Duodenal mucosa (tissue), 2 donors: ENCODE data around the gene FBXO38.

Experiments used
- H3K27ac ChIP-seq: one replicate; pipeline ENCODE4 v1.7.0; 2013; ENCODE audit warnings: low read depth, low read length
- H3K27me3 ChIP-seq, 2 donors: one replicate each; pipeline ENCODE4 v1.7.0; 2013; ENCODE audit warnings: low read length in 2 of 2, control low read depth in 1 of 2; ENCODE audit not compliant: insufficient read depth in 2 of 2, control insufficient read depth in 1 of 2
- H3K36me3 ChIP-seq, 2 donors: one replicate each; pipeline ENCODE4 v1.7.0; 2013; ENCODE audit warnings: low read length in 2 of 2, control low read depth in 1 of 2; ENCODE audit not compliant: insufficient read depth in 2 of 2, control insufficient read depth in 1 of 2
- H3K4me1 ChIP-seq, 2 donors: one replicate each; pipeline ENCODE4 v1.7.0; 2013; ENCODE audit warnings: low read length in 2 of 2, control low read depth in 1 of 2; ENCODE audit not compliant: insufficient read depth in 2 of 2, control insufficient read depth in 1 of 2
- H3K4me3 ChIP-seq, 2 donors: one replicate each; pipeline ENCODE4 v1.7.0; 2013; ENCODE audit warnings: low read length in 2 of 2, low read depth in 1 of 2
- H3K9ac ChIP-seq, 2 donors: one replicate each; pipeline ENCODE4 v1.7.0; 2013; ENCODE audit warnings: low read length in 2 of 2, low read depth in 1 of 2
- H3K9me3 ChIP-seq, 2 donors: one replicate each; pipeline ENCODE4 v1.7.0; 2013; ENCODE audit warnings: low read length in 2 of 2, control low read depth in 1 of 2; ENCODE audit not compliant: control insufficient read depth in 1 of 2

Gene FBXO38

GRCh38 chr5:148418511-148418910 is 34.8 kb downstream of the FBXO38 start:
- H3K36me3 ChIP-seq, result peaks cover 24 to 73% of the 10 kb centered on the region in 2 donors
- no peak overlapping the region for H3K4me3 ChIP-seq
- no peaks in the 10 kb centered on the region for H3K9me3 ChIP-seq
- no peak overlapping the region for H3K27ac ChIP-seq
- H3K4me1 ChIP-seq, result peaks cover 9 to 14% of the 10 kb centered on the region in 2 donors
- H3K9ac ChIP-seq, result no peak overlapping the region
- H3K27me3 ChIP-seq, result no peaks in the 10 kb centered on the region

GRCh38 chr5:148421661-148422060 is 37.9 kb downstream of the FBXO38 start:
- H3K36me3 ChIP-seq, result peaks cover 38 to 82% of the 10 kb centered on the region in 2 donors

GRCh38 chr5:148425808-148426207 is 42.0 kb downstream of the FBXO38 start:
- Histone ChIP-seq H3K27ac (no peak overlapping the region), H3K4me1 (no peaks in the 10 kb centered on the region), H3K9ac (no peak overlapping the region), H3K36me3 (peaks cover 42 to 65% of the 10 kb centered on the region in 2 donors), H3K27me3 (no peaks in the 10 kb centered on the region), H3K9me3 (no peaks in the 10 kb centered on the region), H3K4me3 (no peak overlapping the region)

More at GRCh38 chr5:148421661-148422060, 37.9 kb downstream of the FBXO38 start:
- no peak overlapping the region for H3K4me3 ChIP-seq
- H3K9me3 ChIP-seq, result no peaks in the 10 kb centered on the region
- no peak overlapping the region for H3K9ac ChIP-seq
- no peaks in the 10 kb centered on the region for H3K27me3 ChIP-seq
- H3K4me1 ChIP-seq, result peaks cover 6 to 7% of the 10 kb centered on the region in 2 donors
- no peak overlapping the region for H3K27ac ChIP-seq

- Histone ChIP-seq H3K27ac (no peak overlapping the region), H3K4me3 (no peak overlapping the region), H3K9me3 (no peaks in the 10 kb centered on the region), H3K4me1 (no peaks in the 10 kb centered on the region), H3K36me3 (peaks cover 42 to 67% of the 10 kb centered on the region in 2 donors), H3K9ac (no peak overlapping the region), H3K27me3 (no peaks in the 10 kb centered on the region)
Observed at GRCh38 chr5:148426514-148426913, 42.8 kb downstream of the FBXO38 start.

- H3K9me3 ChIP-seq, result no peaks in the 10 kb centered on the region
- no peak overlapping the region for H3K27ac ChIP-seq
- no peaks in the 10 kb centered on the region for H3K4me1 ChIP-seq
- H3K27me3 ChIP-seq, result no peaks in the 10 kb centered on the region
- H3K9ac ChIP-seq, result no peak overlapping the region
- peaks cover 42 to 62% of the 10 kb centered on the region in 2 donors for H3K36me3 ChIP-seq
- no peak overlapping the region for H3K4me3 ChIP-seq
Observed at GRCh38 chr5:148427370-148428042, 43.7 kb downstream of the FBXO38 start.

- Histone ChIP-seq H3K9me3 (no peaks in the 10 kb centered on the region), H3K9ac (no peak overlapping the region), H3K27me3 (no peaks in the 10 kb centered on the region), H3K4me3 (no peak overlapping the region), H3K36me3 (peaks cover 39 to 61% of the 10 kb centered on the region in 2 donors), H3K4me1 (no peaks in the 10 kb centered on the region), H3K27ac (no peak overlapping the region)
Observed at GRCh38 chr5:148428848-148429247, 45.1 kb downstream of the FBXO38 start.

- no peak overlapping the region for H3K27ac ChIP-seq
- no peaks in the 10 kb centered on the region for H3K4me1 ChIP-seq
- H3K36me3 ChIP-seq, result peaks cover 20 to 41% of the 10 kb centered on the region in 2 donors
- no peak overlapping the region for H3K4me3 ChIP-seq
- H3K27me3 ChIP-seq, result no peaks in the 10 kb centered on the region
- H3K9me3 ChIP-seq, result no peaks in the 10 kb centered on the region
- H3K9ac ChIP-seq, result no peak overlapping the region
Observed at GRCh38 chr5:148433826-148434225, 50.1 kb downstream of the FBXO38 start.

- Histone ChIP-seq H3K36me3 (peaks cover 28 to 61% of the 10 kb centered on the region in 2 donors), H3K27ac (no peak overlapping the region), H3K27me3 (no peaks in the 10 kb centered on the region)
Observed at GRCh38 chr5:148436029-148436428, 52.3 kb downstream of the FBXO38 start.

GRCh38 chr5:148437249-148437648 is 53.5 kb downstream of the FBXO38 start:
- H3K27me3 ChIP-seq, result no peaks in the 10 kb centered on the region
- no peaks in the 10 kb centered on the region for H3K4me1 ChIP-seq
- H3K4me3 ChIP-seq, result no peak overlapping the region
- H3K9ac ChIP-seq, result no peak overlapping the region
- H3K36me3 ChIP-seq, result peaks cover 35 to 68% of the 10 kb centered on the region in 2 donors
- no peaks in the 10 kb centered on the region for H3K9me3 ChIP-seq
- H3K27ac ChIP-seq, result no peak overlapping the region

More at GRCh38 chr5:148436029-148436428, 52.3 kb downstream of the FBXO38 start:
- Histone ChIP-seq H3K4me3 (no peak overlapping the region), H3K4me1 (no peaks in the 10 kb centered on the region), H3K9me3 (no peaks in the 10 kb centered on the region), H3K9ac (no peak overlapping the region)

GRCh38 chr5:148438933-148439332 is 55.2 kb downstream of the FBXO38 start:
- H3K27ac ChIP-seq, result no peak overlapping the region
- H3K4me1 ChIP-seq, result peaks cover 0 to 9% of the 10 kb centered on the region in 2 donors
- peaks cover 28 to 57% of the 10 kb centered on the region in 2 donors for H3K36me3 ChIP-seq

More at GRCh38 chr5:148438933-148439332, 55.2 kb downstream of the FBXO38 start:
- no peaks in the 10 kb centered on the region for H3K27me3 ChIP-seq
- no peak overlapping the region for H3K4me3 ChIP-seq
- no peaks in the 10 kb centered on the region for H3K9me3 ChIP-seq
- no peak overlapping the region for H3K9ac ChIP-seq
